ENCODE data around the gene ATP8A2.

- TF ChIP-seq CTCF (IDR thresholded peaks at IDR 0.05) = no peak
- TF ChIP-seq ZFX (IDR thresholded peaks at IDR 0.05; ENCODE audit: borderline replicate concordance) = no peak
Measured at GRCh38 chr13:25958986-25959385, 587.2 kb downstream of the ATP8A2 start.

Measured in 22Rv1 (cell line).